ENCODE results near the gene SPTBN1. TPM values are rescaled to one million over a fixed set of nuclear protein-coding genes. Genes with fewer than 3 reads are reported as not detected.

The SPTBN1 gene
- total and polyA plus RNA-seq, 2 of the 13 experiments (the other 11 are each of a cell fraction or from before 2014, with no cell fraction given): 123 to 299 TPM

DNA sequence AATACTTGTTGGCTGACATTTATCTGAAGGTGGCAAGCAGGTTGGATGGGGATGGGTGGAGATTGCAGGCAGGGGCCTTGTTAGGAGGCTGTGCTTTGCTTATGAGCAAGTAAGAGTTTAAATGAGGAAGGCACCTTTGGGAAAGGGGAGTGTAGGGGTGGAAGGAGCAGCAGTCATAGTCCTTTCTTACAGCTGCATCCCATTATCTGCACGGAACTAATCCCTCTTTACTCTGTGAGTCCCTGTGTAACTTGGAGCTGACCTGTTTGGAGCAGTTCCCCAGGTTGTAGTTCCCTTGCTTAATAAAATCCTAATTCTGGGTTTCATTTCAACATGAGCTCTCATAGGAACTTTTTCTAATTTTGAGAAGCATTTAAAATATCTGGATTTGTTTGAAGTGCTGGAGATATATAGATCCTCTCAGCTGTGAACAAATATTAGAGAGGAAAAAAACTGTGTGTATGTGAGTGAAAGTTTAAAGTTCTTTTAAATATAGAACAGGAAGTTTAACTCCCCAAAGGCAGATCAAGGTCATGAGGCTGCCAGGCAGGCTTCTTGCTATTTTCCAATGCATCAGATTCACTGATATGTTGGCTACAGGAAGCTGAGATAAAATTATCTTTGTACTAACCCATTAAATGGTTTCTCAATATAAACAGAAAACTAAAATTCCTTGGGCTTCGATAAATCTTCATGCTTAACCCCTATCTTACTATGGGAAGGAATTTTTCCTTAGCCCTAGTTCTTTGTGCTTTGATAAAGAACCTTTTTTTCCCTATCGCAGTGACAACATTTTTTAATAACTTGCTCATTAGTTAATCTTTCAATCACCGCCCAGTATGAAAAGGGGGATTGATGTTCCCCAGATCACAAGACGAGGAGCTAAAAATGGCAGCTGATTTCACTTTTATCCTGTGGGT lies 162.8 kb downstream of the SPTBN1 start (continued):
- TF ChIP-seq ZNF607 (CRISPR knock-in tag; IDR thresholded peaks at IDR 0.05; ENCODE audit: borderline replicate concordance): no peak
- no peak for TF ChIP-seq ZNF678 (CRISPR knock-in tag; IDR thresholded peaks at IDR 0.05)
- no peak for TF ChIP-seq NCOA5 (CRISPR knock-in tag; IDR thresholded peaks at IDR 0.05)
- no peak for TF ChIP-seq ZBTB39 (CRISPR knock-in tag; IDR thresholded peaks at IDR 0.05)
- TF ChIP-seq ZKSCAN1 (IDR thresholded peaks at IDR 0.05; ENCODE audit: low read length): no peak
- no peak for TF ChIP-seq GTF2F1 (IDR thresholded peaks at IDR 0.05; ENCODE audit: low read length)
- TF ChIP-seq TFAP4 (IDR thresholded peaks at IDR 0.05; ENCODE audit: borderline replicate concordance, low read depth): peak; percentile 85
- no peak for TF ChIP-seq ZNF317 (CRISPR knock-in tag; IDR thresholded peaks at IDR 0.05)
- TF ChIP-seq, protein P1, sequence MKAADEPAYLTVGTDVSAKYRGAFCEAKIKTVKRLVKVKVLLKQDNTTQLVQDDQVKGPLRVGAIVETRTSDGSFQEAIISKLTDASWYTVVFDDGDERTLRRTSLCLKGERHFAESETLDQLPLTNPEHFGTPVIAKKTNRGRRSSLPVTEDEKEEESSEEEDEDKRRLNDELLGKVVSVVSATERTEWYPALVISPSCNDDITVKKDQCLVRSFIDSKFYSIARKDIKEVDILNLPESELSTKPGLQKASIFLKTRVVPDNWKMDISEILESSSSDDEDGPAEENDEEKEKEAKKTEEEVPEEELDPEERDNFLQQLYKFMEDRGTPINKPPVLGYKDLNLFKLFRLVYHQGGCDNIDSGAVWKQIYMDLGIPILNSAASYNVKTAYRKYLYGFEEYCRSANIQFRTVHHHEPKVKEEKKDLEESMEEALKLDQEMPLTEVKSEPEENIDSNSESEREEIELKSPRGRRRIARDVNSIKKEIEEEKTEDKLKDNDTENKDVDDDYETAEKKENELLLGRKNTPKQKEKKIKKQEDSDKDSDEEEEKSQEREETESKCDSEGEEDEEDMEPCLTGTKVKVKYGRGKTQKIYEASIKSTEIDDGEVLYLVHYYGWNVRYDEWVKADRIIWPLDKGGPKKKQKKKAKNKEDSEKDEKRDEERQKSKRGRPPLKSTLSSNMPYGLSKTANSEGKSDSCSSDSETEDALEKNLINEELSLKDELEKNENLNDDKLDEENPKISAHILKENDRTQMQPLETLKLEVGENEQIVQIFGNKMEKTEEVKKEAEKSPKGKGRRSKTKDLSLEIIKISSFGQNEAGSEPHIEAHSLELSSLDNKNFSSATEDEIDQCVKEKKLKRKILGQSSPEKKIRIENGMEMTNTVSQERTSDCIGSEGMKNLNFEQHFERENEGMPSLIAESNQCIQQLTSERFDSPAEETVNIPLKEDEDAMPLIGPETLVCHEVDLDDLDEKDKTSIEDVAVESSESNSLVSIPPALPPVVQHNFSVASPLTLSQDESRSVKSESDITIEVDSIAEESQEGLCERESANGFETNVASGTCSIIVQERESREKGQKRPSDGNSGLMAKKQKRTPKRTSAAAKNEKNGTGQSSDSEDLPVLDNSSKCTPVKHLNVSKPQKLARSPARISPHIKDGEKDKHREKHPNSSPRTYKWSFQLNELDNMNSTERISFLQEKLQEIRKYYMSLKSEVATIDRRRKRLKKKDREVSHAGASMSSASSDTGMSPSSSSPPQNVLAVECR (CRISPR knock-in tag; IDR thresholded peaks at IDR 0.05; ENCODE audit: borderline replicate concordance): peak; percentile 31; the same call in 1 of the 2 replicates
- TF ChIP-seq TFDP2 (CRISPR knock-in tag; IDR thresholded peaks at IDR 0.05): no peak
- no peak for TF ChIP-seq NPAS2 (CRISPR knock-in tag; IDR thresholded peaks at IDR 0.05; ENCODE audit: borderline replicate concordance)
- no peak for TF ChIP-seq EEA1 (CRISPR knock-in tag; IDR thresholded peaks at IDR 0.05; ENCODE audit: borderline replicate concordance)
- TF ChIP-seq GFI1 (CRISPR knock-in tag; IDR thresholded peaks at IDR 0.05; ENCODE audit: borderline replicate concordance): no peak
- no peak for TF ChIP-seq RFX5 (IDR thresholded peaks at IDR 0.05; ENCODE audit: low read depth, low read length)
- TF ChIP-seq ZNF674 (CRISPR knock-in tag; IDR thresholded peaks at IDR 0.05; ENCODE audit: low read depth): no peak
- TF ChIP-seq RXRA (CRISPR knock-in tag; IDR thresholded peaks at IDR 0.05): no peak
- TF ChIP-seq PITX1 (CRISPR knock-in tag; IDR thresholded peaks at IDR 0.05): peak; percentile 77
- TF ChIP-seq AKAP8 (CRISPR knock-in tag; IDR thresholded peaks at IDR 0.05): no peak
- no peak for TF ChIP-seq AGO1 (IDR thresholded peaks at IDR 0.05; ENCODE audit: low read depth, low read length, poor library complexity, severe bottlenecking)
- peak; percentile 68; the same call in 1 of the 2 replicates for TF ChIP-seq HDAC2 (CRISPR knock-in tag; IDR thresholded peaks at IDR 0.05)
- TF ChIP-seq BRD4 (CRISPR knock-in tag; IDR thresholded peaks at IDR 0.05): no peak
- TF ChIP-seq SOX6 (IDR thresholded peaks at IDR 0.05): no peak
- peak; percentile 87 for TF ChIP-seq SOX6 (CRISPR knock-in tag; IDR thresholded peaks at IDR 0.05)
